Measurements from ENCODE around the gene VEPH1. TPM values are rescaled to one million over a fixed set of nuclear protein-coding genes. Genes with fewer than 3 reads are reported as not detected.

Gene VEPH1
- total RNA-seq, 2 experiments from 2014 or later = not detected

DNA sequence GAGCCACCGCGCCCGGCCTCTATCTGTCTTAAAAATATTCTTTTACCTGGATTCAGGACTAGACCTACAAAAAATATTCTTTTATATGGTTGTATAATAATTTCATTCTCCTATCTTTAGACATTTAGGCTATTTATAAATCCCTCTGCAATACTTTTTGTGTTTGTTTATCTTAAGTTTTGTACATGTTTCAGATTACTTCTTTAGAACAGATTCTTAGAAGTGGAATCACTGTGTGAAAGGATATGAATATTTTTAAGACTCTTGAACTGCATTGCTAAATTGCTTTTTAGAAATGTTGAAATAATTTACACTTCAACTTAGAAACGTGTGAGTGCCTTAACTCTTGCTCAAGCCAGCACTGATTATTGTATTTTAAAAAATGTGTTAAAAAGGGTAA lies 197.8 kb downstream of the VEPH1 start:
- CTCF ChIA-PET = no interaction called here
- intact Hi-C loops (cut with micrococcal nuclease) = no loop called here
- DNase-seq (no peak), ATAC-seq (no peak)
- Mint-ChIP-seq H3K4me1 (ENCODE audit: low read depth) (no peaks in the 10 kb centered on the region), H3K27ac (no peak overlapping the region), H3K9me3 (no peaks in the 10 kb centered on the region), H3K4me3 (no peak overlapping the region), H3K27me3 (no peaks in the 10 kb centered on the region), H3K36me3 (ENCODE audit: low read depth) (no peaks in the 10 kb centered on the region)
- TF ChIP-seq, protein P1, sequence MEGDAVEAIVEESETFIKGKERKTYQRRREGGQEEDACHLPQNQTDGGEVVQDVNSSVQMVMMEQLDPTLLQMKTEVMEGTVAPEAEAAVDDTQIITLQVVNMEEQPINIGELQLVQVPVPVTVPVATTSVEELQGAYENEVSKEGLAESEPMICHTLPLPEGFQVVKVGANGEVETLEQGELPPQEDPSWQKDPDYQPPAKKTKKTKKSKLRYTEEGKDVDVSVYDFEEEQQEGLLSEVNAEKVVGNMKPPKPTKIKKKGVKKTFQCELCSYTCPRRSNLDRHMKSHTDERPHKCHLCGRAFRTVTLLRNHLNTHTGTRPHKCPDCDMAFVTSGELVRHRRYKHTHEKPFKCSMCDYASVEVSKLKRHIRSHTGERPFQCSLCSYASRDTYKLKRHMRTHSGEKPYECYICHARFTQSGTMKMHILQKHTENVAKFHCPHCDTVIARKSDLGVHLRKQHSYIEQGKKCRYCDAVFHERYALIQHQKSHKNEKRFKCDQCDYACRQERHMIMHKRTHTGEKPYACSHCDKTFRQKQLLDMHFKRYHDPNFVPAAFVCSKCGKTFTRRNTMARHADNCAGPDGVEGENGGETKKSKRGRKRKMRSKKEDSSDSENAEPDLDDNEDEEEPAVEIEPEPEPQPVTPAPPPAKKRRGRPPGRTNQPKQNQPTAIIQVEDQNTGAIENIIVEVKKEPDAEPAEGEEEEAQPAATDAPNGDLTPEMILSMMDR (IDR thresholded peaks at IDR 0.05) = no peak
- POLR2A ChIA-PET = no interaction called here

DNA sequence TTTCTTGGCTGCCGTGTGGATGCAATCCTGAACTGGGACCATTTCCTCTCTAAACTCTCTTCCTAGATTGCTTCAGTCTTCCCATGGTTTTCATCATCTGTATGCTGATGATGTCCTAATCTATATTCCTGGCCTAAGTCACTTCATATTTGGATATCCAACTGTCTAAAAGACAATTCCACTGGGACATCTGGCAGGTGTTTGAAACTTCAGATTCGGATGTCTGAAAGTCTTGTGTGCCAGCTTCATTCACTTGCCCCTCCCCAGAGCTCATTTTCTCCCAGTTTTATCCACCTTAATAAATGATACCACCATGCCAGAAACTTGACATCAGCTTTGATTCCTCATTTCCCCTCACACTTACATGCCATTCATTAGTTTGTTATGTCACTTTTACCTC lies 201.5 kb downstream of the VEPH1 start:
- ChIA-PET CTCF (no interaction called here), POLR2A (no interaction called here)
- Mint-ChIP-seq H3K36me3 (ENCODE audit: low read depth) (no peaks in the 10 kb centered on the region), H3K27me3 (no peaks in the 10 kb centered on the region), H3K27ac (no peak overlapping the region), H3K4me3 (no peak overlapping the region), H3K4me1 (ENCODE audit: low read depth) (no peaks in the 10 kb centered on the region), H3K9me3 (no peaks in the 10 kb centered on the region)
- ATAC-seq (no peak), DNase-seq (no peak)
- TF ChIP-seq, protein P1 (IDR thresholded peaks at IDR 0.05) = no peak
- intact Hi-C loops (cut with micrococcal nuclease) = no loop called here

DNA sequence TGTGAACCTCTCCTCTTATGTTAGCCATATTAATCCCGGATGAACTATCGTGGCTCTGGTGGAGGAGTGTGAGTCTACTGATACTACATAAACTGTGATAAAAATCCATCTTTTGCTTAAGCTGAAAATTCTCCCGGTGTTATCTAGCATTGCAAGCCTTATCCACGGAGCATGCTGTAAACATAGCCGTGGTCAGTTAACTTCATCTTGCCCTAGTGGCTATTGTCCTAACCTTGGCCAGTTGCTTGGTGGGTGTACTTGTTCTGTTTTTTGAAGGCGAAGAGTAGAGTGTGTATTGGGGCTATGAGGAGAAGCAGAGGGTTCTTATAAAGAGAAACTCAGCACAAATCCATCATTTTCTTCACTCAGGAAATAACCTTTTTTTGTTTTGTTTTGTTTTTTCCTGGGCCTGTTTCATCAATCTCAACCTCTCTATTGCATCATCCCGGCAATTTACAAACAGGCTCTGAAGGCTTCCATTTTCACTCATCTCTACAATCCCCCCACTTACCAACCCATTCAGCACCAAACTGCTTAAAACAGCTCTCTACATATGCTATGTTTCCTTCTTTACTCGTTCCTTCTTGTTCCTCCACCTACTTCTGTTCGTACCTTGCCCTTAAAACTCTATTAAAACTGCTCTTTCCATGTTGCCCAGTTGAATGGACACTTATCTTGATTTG lies 202.1 kb downstream of the VEPH1 start:
- Mint-ChIP-seq H3K27ac (no peak overlapping the region), H3K27me3 (no peaks in the 10 kb centered on the region), H3K4me3 (no peak overlapping the region), H3K36me3 (ENCODE audit: low read depth) (no peaks in the 10 kb centered on the region), H3K4me1 (ENCODE audit: low read depth) (no peaks in the 10 kb centered on the region), H3K9me3 (no peaks in the 10 kb centered on the region)
- TF ChIP-seq, protein P1 (IDR thresholded peaks at IDR 0.05) = no peak
- intact Hi-C loops (cut with micrococcal nuclease) = no loop called here
- CTCF ChIA-PET = no interaction called here
- DNase-seq = no peak
- POLR2A ChIA-PET = no interaction called here
- no peak for ATAC-seq

DNA sequence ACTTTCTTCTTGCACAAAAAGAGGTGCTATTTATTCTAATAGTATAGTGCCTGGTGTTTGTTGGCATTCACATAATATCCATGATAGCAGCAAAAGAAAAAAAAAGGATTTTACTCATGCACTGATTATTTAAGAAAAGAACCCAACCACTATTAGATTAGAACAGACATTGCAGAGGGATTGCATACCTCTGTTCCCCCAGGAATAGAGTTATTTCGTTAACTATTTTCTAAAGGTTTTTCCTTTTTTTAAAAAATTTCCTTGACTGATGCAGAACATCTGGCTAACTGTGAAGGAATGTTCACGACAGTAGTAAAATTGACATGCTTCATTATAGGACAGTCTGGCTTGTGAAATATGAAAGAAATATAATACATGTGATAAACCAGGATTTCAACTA lies 203.1 kb downstream of the VEPH1 start:
- Mint-ChIP-seq H3K4me1 (ENCODE audit: low read depth) (no peaks in the 10 kb centered on the region), H3K27ac (no peak overlapping the region), H3K27me3 (no peaks in the 10 kb centered on the region), H3K9me3 (no peaks in the 10 kb centered on the region), H3K36me3 (ENCODE audit: low read depth) (no peaks in the 10 kb centered on the region), H3K4me3 (no peak overlapping the region)
- TF ChIP-seq, protein P1 (IDR thresholded peaks at IDR 0.05) = no peak
- CTCF ChIA-PET = no interaction called here
- intact Hi-C loops (cut with micrococcal nuclease) = no loop called here
- no peak for DNase-seq
- ATAC-seq = no peak
- POLR2A ChIA-PET = no interaction called here

DNA sequence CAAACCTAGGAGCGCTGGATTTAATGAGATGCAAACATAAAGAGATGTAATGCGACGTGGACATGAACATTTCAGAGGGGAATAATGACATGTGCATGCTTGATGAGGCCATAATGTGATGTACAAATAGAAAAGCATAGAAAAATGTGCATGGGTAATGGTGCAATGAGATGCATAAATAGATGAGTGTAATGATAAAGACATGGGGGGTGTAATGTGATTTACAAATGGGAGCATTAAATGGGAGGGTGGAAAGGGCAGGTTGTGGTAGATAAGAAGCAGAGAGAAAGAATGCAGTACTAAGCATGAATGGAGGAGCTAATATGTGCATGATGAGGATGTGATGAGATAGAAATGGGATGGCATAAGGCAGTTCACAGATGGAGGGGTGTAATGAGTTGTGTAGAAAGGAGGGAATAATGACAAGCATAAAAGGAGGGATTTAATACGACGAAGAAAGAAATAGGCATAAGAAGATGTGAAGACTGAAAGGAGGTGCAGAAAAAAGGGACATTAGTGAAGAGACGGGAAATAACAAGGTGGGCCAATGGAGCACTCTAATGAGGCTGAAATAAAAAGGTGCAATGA lies 205.8 kb downstream of the VEPH1 start:
- no peaks in the 10 kb centered on the region for H3K9me3 Mint-ChIP-seq
- peaks cover 5% of the 10 kb centered on the region for H3K4me1 Mint-ChIP-seq (ENCODE audit: low read depth)
- ATAC-seq (no peak), DNase-seq (no peak)
- H3K4me3 Mint-ChIP-seq = no peak overlapping the region
- intact Hi-C loops (cut with micrococcal nuclease) = no loop called here
- no peak overlapping the region for H3K27ac Mint-ChIP-seq
- CTCF ChIA-PET = no interaction called here
- no peaks in the 10 kb centered on the region for H3K36me3 Mint-ChIP-seq (ENCODE audit: low read depth)
- POLR2A ChIA-PET = no interaction called here
- no peaks in the 10 kb centered on the region for H3K27me3 Mint-ChIP-seq
- TF ChIP-seq, protein P1 (IDR thresholded peaks at IDR 0.05) = no peak
